Skeletal muscle tissue (tissue), 4 donors: ENCODE measurements around the gene CSRP1. TPM values are rescaled to one million over a fixed set of nuclear protein-coding genes. Genes with fewer than 3 reads are reported as not detected.

Experiments used
- H3K27ac ChIP-seq: one replicate; pipeline ENCODE4 v1.7.0; 2013; ENCODE audit warnings: mild to moderate bottlenecking, low read depth, low read length, inconsistent platforms
- H3K27me3 ChIP-seq, 3 donors: one replicate each; pipeline ENCODE4 v1.7.0; 2013; ENCODE audit warnings: low read length in 3 of 3; ENCODE audit not compliant: control insufficient read depth in 3 of 3, insufficient read depth in 3 of 3
- H3K36me3 ChIP-seq, 3 donors: one replicate each; pipeline ENCODE4 v1.7.0; 2013; ENCODE audit warnings: low read length in 3 of 3; ENCODE audit not compliant: control insufficient read depth in 3 of 3, insufficient read depth in 3 of 3
- H3K4me1 ChIP-seq, 3 donors: one replicate each; pipeline ENCODE4 v1.7.0; 2013; ENCODE audit warnings: low read length in 3 of 3, mild to moderate bottlenecking in 3 of 3; ENCODE audit not compliant: control insufficient read depth in 3 of 3, insufficient read depth in 3 of 3
- H3K4me3 ChIP-seq, 3 donors: one replicate each; pipeline ENCODE4 v1.7.0; 2013; ENCODE audit warnings: low read length in 3 of 3
- H3K9ac ChIP-seq, 3 donors: one replicate each; pipeline ENCODE4 v1.7.0; 2013; ENCODE audit warnings: low read length in 3 of 3, mild to moderate bottlenecking in 3 of 3, moderate library complexity in 2 of 3, low read depth in 1 of 3
- H3K9me3 ChIP-seq, 3 donors: one replicate each; pipeline ENCODE4 v1.7.0; 2013; ENCODE audit warnings: low read length in 3 of 3; ENCODE audit not compliant: control insufficient read depth in 3 of 3
- total RNA-seq: library from RNA; depleted of rRNA; stranded (reverse); fragments of >200 nt; gene quantifications from one replicate; pipeline ENCODE4 v1.2.3, GENCODE V29; 2014
- donor health status: Osteomylitis.

CSRP1 gene
- total RNA-seq, 1 donor from 2014 or later = 42.8 TPM

DNA sequence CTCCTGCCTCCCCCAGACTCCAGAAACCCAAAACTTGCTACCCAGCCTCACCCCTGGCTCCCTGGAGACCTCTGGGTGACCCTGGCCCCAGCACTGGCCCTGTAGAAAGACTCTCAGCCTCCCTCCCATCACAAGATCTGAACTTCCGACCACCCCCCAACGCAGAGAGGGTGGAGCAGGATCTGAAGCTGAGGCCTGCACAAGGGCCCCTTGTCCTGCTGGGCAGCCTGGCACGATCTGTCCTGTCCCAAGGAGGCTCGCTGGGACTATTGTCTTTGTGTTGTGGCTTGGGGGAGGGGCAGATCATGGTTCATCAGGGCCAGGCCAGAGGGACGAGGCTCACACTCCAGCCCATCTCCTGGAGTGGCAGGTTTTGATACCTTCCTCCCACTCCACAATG, 57.9 kb downstream of the CSRP1 start:
- Histone ChIP-seq H3K27me3 (no peaks in the 10 kb centered on the region), H3K9ac (peak overlapping the region in 1 of 3 donors; percentile 45), H3K36me3 (no peaks in the 10 kb centered on the region), H3K9me3 (no peaks in the 10 kb centered on the region), H3K4me1 (peaks cover 16 to 30% (median 22%) of the 10 kb centered on the region in 3 donors), H3K4me3 (no peak overlapping the region), H3K27ac (no peak overlapping the region)

- H3K27me3 ChIP-seq = no peaks in the 10 kb centered on the region
- H3K9me3 ChIP-seq = no peaks in the 10 kb centered on the region
- peaks cover 16 to 30% (median 22%) of the 10 kb centered on the region in 3 donors for H3K4me1 ChIP-seq
- no peaks in the 10 kb centered on the region for H3K36me3 ChIP-seq
- H3K9ac ChIP-seq = peak overlapping the region in 1 of 3 donors; percentile 57
- H3K4me3 ChIP-seq = peak overlapping the region in 1 of 3 donors; percentile 31
- H3K27ac ChIP-seq = no peak overlapping the region
Measured at GRCh38 chr1:201447903-201448871, 58.7 kb downstream of the CSRP1 start.

DNA sequence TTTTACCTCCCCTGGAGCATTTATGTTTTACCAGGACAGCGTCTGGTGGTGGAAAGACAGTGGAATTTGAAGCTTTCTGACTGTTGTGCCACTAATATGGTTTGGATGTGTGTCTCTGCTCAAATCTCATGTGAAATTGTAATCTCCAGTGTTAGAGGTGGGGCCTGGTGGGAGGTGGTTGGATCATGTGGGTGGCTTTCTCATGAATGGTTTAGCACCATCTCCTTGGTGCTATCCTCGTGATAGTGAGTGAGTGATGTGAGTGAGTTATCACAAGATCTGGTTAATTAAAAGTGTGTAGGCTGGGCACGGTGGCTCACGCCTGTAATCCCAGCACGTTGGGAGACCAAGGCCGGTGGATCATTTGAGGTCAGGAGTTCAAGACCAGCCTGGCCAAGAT, 61.6 kb downstream of the CSRP1 start:
- Histone ChIP-seq H3K36me3 (no peaks in the 10 kb centered on the region), H3K9me3 (no peaks in the 10 kb centered on the region), H3K27me3 (no peaks in the 10 kb centered on the region), H3K27ac (no peak overlapping the region), H3K9ac (no peak overlapping the region), H3K4me1 (peaks cover 9 to 20% (median 14%) of the 10 kb centered on the region in 3 donors), H3K4me3 (no peak overlapping the region)

DNA sequence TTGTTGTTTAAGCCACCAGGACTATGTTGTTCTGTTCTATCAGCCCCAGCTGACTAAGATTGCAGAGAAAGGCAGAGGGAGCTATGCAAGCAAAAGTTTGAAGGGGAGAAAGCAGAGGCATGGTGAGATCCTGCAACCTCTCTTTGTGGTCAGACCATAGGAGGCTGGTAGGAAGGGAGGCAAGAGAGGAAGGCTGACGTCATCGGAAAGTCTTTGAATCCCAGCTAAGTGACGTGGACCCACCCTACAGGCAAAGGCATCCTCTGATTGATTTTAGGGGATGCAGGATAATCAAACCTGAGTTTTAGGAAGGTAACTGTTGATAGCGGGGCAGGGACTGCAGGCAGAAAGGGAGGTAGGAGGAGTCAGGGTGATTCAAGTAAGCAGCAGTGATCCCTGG, 62.1 kb downstream of the CSRP1 start:
- no peaks in the 10 kb centered on the region for H3K9me3 ChIP-seq
- H3K4me3 ChIP-seq = no peak overlapping the region
- no peaks in the 10 kb centered on the region for H3K27me3 ChIP-seq

DNA sequence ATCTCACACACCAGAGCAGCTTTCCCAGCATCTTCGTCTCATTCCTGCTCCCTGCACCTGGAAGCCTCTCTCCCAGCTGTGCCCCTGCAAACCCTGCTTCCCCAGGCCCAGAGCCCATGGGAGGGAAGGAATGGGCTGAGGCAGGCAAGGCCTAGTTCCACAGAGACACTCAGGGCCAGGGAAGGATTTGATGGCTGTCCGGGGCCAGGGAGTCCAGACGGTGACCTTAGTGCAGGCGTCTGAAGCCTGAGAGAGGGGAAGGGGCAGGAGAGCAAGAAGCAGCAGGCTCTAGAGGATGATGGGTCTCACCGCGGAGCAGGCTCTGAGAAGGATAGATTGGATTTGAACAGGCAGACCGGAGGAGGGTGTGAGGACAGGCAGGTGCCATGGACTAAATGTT, 63.2 kb downstream of the CSRP1 start:
- Histone ChIP-seq H3K9ac (no peak overlapping the region), H3K36me3 (no peaks in the 10 kb centered on the region), H3K4me3 (no peak overlapping the region), H3K27ac (no peak overlapping the region), H3K27me3 (no peaks in the 10 kb centered on the region), H3K9me3 (no peaks in the 10 kb centered on the region), H3K4me1 (peaks cover 6 to 11% (median 10%) of the 10 kb centered on the region in 3 donors)

More for the DNA sequence above, 62.1 kb downstream of the CSRP1 start:
- Histone ChIP-seq H3K36me3 (no peaks in the 10 kb centered on the region), H3K27ac (no peak overlapping the region), H3K4me1 (peaks cover 9 to 18% (median 14%) of the 10 kb centered on the region in 3 donors), H3K9ac (no peak overlapping the region)

- no peaks in the 10 kb centered on the region for H3K9me3 ChIP-seq
- no peak overlapping the region for H3K27ac ChIP-seq
- no peak overlapping the region for H3K9ac ChIP-seq
- no peaks in the 10 kb centered on the region for H3K27me3 ChIP-seq
- no peak overlapping the region for H3K4me3 ChIP-seq
- H3K36me3 ChIP-seq = no peaks in the 10 kb centered on the region
- peaks cover 9 to 10% (median 9%) of the 10 kb centered on the region in 3 donors for H3K4me1 ChIP-seq
Measured at GRCh38 chr1:201436969-201437368, 70.0 kb downstream of the CSRP1 start.

DNA sequence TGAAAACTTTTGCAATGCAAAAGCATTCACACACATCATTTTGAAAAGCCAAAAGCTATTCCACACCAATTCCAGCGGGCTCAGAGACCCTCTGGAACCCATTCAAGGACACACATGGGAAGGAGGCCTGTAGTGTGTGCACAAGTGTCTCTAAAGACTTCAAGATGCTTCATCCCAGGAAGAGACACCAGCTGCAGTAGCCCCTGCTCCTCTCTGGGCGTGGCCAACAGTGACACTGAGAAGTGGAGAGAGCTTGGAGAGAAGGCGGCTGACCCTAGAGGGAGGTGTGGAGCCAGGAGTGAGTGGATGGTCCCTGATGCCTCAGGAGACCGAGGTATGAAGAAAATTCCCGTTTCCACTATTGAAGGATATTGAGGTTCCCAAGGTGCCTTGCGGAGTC, 70.5 kb downstream of the CSRP1 start:
- no peaks in the 10 kb centered on the region for H3K36me3 ChIP-seq
- H3K9me3 ChIP-seq = no peaks in the 10 kb centered on the region
- no peaks in the 10 kb centered on the region for H3K27me3 ChIP-seq
- H3K9ac ChIP-seq = peak overlapping the region in 1 of 3 donors; percentile 27
- H3K4me3 ChIP-seq = no peak overlapping the region
- H3K27ac ChIP-seq = peak overlapping the region; percentile 0
- H3K4me1 ChIP-seq = peaks cover 9 to 13% (median 13%) of the 10 kb centered on the region in 3 donors

DNA sequence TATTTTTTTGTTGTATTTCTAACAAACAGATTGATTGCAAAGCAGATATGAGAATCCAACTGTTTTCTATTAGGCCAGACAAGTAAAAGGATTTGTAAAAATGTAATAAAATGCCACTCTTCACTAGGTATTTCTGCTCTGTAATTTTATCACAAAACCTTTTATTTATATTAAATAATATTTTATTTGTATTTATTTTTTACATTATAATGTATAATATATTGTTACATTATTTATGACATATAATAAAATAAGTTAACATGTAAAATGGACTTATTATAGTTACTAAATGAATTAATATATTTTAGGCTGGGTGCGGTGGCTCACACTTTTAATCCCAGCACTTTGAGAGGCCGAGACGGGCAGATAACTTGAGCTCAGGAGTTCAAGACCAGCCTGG, 72.7 kb downstream of the CSRP1 start:
- Histone ChIP-seq H3K4me3 (no peak overlapping the region), H3K36me3 (no peaks in the 10 kb centered on the region), H3K27me3 (no peaks in the 10 kb centered on the region), H3K9me3 (no peaks in the 10 kb centered on the region), H3K27ac (no peak overlapping the region), H3K4me1 (peaks cover 17 to 32% (median 26%) of the 10 kb centered on the region in 3 donors), H3K9ac (no peak overlapping the region)

- no peaks in the 10 kb centered on the region for H3K9me3 ChIP-seq
- H3K4me3 ChIP-seq = no peak overlapping the region
- no peak overlapping the region for H3K27ac ChIP-seq
- no peak overlapping the region for H3K9ac ChIP-seq
- no peaks in the 10 kb centered on the region for H3K36me3 ChIP-seq
- peaks cover 17 to 36% (median 30%) of the 10 kb centered on the region in 3 donors for H3K4me1 ChIP-seq
- H3K27me3 ChIP-seq = no peaks in the 10 kb centered on the region
Measured at GRCh38 chr1:201433609-201434008, 73.3 kb downstream of the CSRP1 start.
